Caco-2 (cell line): ENCODE results near the gene SH3BP1. TPM values are rescaled to one million over a fixed set of nuclear protein-coding genes. Genes with fewer than 3 reads are reported as not detected.

ENCODE experiments used
- BruUV-seq: library from RNA; stranded (reverse); fragments of 400-500 nt; replicated peaks from 2 replicates; lab custom pipeline; 2021; lab: Mats Ljungman, UMichigan
- CTCF ChIA-PET: fragments of 300-600 bp; sonication (Branson Sonifier 250); formaldehyde crosslinking; loops from one replicate; lab custom pipeline; 2022; ENCODE audit warnings: antibody characterized with exemption; lab: Charles Lee
- POLR2A ChIA-PET: fragments of 300-600 bp; sonication (Branson Sonifier 250); formaldehyde crosslinking; loops from one replicate; lab custom pipeline; 2022; ENCODE audit warnings: antibody characterized with exemption; lab: Charles Lee
- DNase-seq, 2 experiments: peaks; one replicate each; pipeline versions ENCODE4 v3.0.0 to v3.0.0-alpha.2; 2020 to 2022
- H3K27me3 ChIP-seq: replicated peaks from 2 replicates; pipeline ENCODE4 v1.6.0; 2011; ENCODE audit warnings: low read length; ENCODE audit not compliant: control insufficient read depth, insufficient read depth
- H3K36me3 ChIP-seq: 2 replicates; pipeline ENCODE4 v1.5.1; 2011; ENCODE audit warnings: low read length; ENCODE audit not compliant: control insufficient read depth, insufficient read depth
- H3K4me1 ChIP-seq: fragments of 250-450 bp; sonication (Bioruptor Pico); 2 replicates; pipeline ENCODE4 v1.5.1; 2020; ENCODE audit warnings: mild to moderate bottlenecking
- H3K4me3 ChIP-seq: 2 replicates; pipeline ENCODE4 v1.5.1; 2011; ENCODE audit warnings: low read depth, mild to moderate bottlenecking, control low read depth, low read length
- H3K9me3 ChIP-seq: fragments of 250-450 bp; sonication (Bioruptor Pico); 2 replicates; pipeline ENCODE4 v1.5.1; 2020; ENCODE audit warnings: mild to moderate bottlenecking, moderate library complexity
- H3K27ac Mint-ChIP-seq: one replicate; pipeline ENCODE4 v1.8.0; 2022; ENCODE audit warnings: mixed read lengths; ENCODE audit not compliant: unreplicated experiment
- H3K27me3 Mint-ChIP-seq: one replicate; pipeline ENCODE4 v1.8.0; 2022; ENCODE audit warnings: mixed read lengths; ENCODE audit not compliant: insufficient read depth, unreplicated experiment
- H3K36me3 Mint-ChIP-seq: one replicate; pipeline ENCODE4 v1.8.0; 2022; ENCODE audit warnings: mild to moderate bottlenecking, mixed read lengths; ENCODE audit not compliant: insufficient read depth, unreplicated experiment
- H3K4me1 Mint-ChIP-seq: one replicate; pipeline ENCODE4 v1.8.0; 2022; ENCODE audit warnings: low read depth, mixed read lengths; ENCODE audit not compliant: unreplicated experiment
- H3K4me3 Mint-ChIP-seq: one replicate; pipeline ENCODE4 v1.8.0; 2022; ENCODE audit warnings: mild to moderate bottlenecking, moderate library complexity, mixed read lengths; ENCODE audit not compliant: unreplicated experiment
- H3K9me3 Mint-ChIP-seq: one replicate; pipeline ENCODE4 v1.8.0; 2022; ENCODE audit warnings: mixed read lengths; ENCODE audit not compliant: unreplicated experiment
- intact Hi-C: fragments of 100-400 bp; cut with micrococcal nuclease; formaldehyde crosslinking; loops from one replicate; pipeline ENCODE4 v1.10.0; 2022; ENCODE audit not compliant: unreplicated experiment
- total RNA-seq: library from RNA; stranded (reverse); gene quantifications from 2 replicates; pipeline ENCODE4 v1.2.3, GENCODE V29; 2022
- TF ChIP-seq, protein P1 (sequence below), 2 experiments: fragments of 200-600 bp in 1 of 2; IDR thresholded peaks; 1 replicate in 1 of 2; 2 replicates in 1 of 2; pipeline versions ENCODE4 v1.5.1 to v1.8.0; 2011 to 2022; ENCODE audit warnings: antibody characterized with exemption in 1 of 2, control low read depth in 1 of 2, inconsistent platforms in 1 of 2, low read depth in 1 of 2, low read length in 1 of 2, mild to moderate bottlenecking in 1 of 2, moderate library complexity in 1 of 2; ENCODE audit not compliant: insufficient read depth in 1 of 2, severe bottlenecking in 1 of 2, unreplicated experiment in 1 of 2

Gene SH3BP1
- total RNA-seq, 1 experiment from 2014 or later, result 19.8 TPM

- Mint-ChIP-seq H3K27me3 (no peaks in the 10 kb centered on the region), H3K4me1 (no peaks in the 10 kb centered on the region), H3K9me3 (no peaks in the 10 kb centered on the region), H3K27ac (no peak overlapping the region), H3K4me3 (no peak overlapping the region), H3K36me3 (no peaks in the 10 kb centered on the region)
- BruUV-seq, result no TSS peak
- Histone ChIP-seq H3K4me1 (0 out of 2 replicates have a peak, but pooled peaks cover 8% of the 10 kb centered on the region), H3K36me3 (no peaks in the 10 kb centered on the region), H3K27me3 (no peaks in the 10 kb centered on the region), H3K9me3 (no peaks in the 10 kb centered on the region), H3K4me3 (no peak overlapping the region)
- DNase-seq, result no peak
- CTCF ChIA-PET, result no interaction called here
- intact Hi-C loops, result no loop called here
- TF ChIP-seq, protein P1, sequence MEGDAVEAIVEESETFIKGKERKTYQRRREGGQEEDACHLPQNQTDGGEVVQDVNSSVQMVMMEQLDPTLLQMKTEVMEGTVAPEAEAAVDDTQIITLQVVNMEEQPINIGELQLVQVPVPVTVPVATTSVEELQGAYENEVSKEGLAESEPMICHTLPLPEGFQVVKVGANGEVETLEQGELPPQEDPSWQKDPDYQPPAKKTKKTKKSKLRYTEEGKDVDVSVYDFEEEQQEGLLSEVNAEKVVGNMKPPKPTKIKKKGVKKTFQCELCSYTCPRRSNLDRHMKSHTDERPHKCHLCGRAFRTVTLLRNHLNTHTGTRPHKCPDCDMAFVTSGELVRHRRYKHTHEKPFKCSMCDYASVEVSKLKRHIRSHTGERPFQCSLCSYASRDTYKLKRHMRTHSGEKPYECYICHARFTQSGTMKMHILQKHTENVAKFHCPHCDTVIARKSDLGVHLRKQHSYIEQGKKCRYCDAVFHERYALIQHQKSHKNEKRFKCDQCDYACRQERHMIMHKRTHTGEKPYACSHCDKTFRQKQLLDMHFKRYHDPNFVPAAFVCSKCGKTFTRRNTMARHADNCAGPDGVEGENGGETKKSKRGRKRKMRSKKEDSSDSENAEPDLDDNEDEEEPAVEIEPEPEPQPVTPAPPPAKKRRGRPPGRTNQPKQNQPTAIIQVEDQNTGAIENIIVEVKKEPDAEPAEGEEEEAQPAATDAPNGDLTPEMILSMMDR (IDR thresholded peaks at IDR 0.05; ENCODE audit: insufficient read depth in 1 of 2, low read depth in 1 of 2, low read length in 1 of 2, severe bottlenecking in 1 of 2, unreplicated experiment in 1 of 2), result no peak
- POLR2A ChIA-PET, result no interaction called here
Measured at GRCh38 chr22:37705205-37705604, 65.7 kb downstream of the SH3BP1 start.

Other genes starting within 250 kb of the SH3BP1 start
- gene ELFN2, start 212.2 kb upstream of the SH3BP1 start, total RNA-seq, result 4.0 and 4.6 TPM in 2 replicates
- gene MFNG, start 153.3 kb upstream of the SH3BP1 start, total RNA-seq, result 3.6 TPM in 2 replicates
- 26.5 and 31.7 TPM in 2 replicates for gene CARD10, start 120.3 kb upstream of the SH3BP1 start, total RNA-seq
- gene CDC42EP1, start 79.2 kb upstream of the SH3BP1 start, total RNA-seq, result 75.0 and 76.1 TPM in 2 replicates
- gene LGALS2, start 59.6 kb upstream of the SH3BP1 start, total RNA-seq, result 33.2 and 35.2 TPM in 2 replicates
- 65.7 and 72.8 TPM in 2 replicates for gene GGA1, start 30.8 kb upstream of the SH3BP1 start, total RNA-seq
- 24.1 and 24.5 TPM in 2 replicates for gene PDXP, start 19.1 kb downstream of the SH3BP1 start, total RNA-seq
- gene LGALS1, start 36.0 kb downstream of the SH3BP1 start, total RNA-seq, result 3.2 and 4.8 TPM in 2 replicates
- 20.2 and 22.3 TPM in 2 replicates for gene NOL12, start 46.7 kb downstream of the SH3BP1 start, total RNA-seq
- gene TRIOBP, start 57.4 kb downstream of the SH3BP1 start, total RNA-seq, result 30.7 and 38.4 TPM in 2 replicates
- gene GCAT, start 168.3 kb downstream of the SH3BP1 start, total RNA-seq, result 24.4 and 24.8 TPM in 2 replicates
- gene GALR3, start 183.7 kb downstream of the SH3BP1 start, total RNA-seq, result 0.27 TPM in 1 of 2 replicates, not detected in the other
- 19.3 and 19.4 TPM in 2 replicates for gene ANKRD54, start 204.7 kb downstream of the SH3BP1 start, total RNA-seq
- gene EIF3L, start 209.8 kb downstream of the SH3BP1 start, total RNA-seq, result 524 and 554 TPM in 2 replicates